Measurements from ENCODE around the gene AFAP1L1.

Gene AFAP1L1

GRCh38 chr5:149288436-149288835, 16.8 kb downstream of the AFAP1L1 start:
- 90 to 97% methylated on average over 6 to 7 of the region's 8 CpGs for WGBS, 2 experiments (ENCODE audit: insufficient coverage in 2 of 2)
- peak overlapping the region; percentile 90 for H3K27ac ChIP-seq (ENCODE audit: low read depth, low read length, severe bottlenecking)
- no peak overlapping the region for H3K4me3 ChIP-seq (ENCODE audit: extremely low read depth, insufficient read depth, low read length, poor library complexity, severe bottlenecking)

GRCh38 chr5:149289301-149289700, 17.6 kb downstream of the AFAP1L1 start:
- no peaks in the 10 kb centered on the region for H3K9me3 ChIP-seq (ENCODE audit: control insufficient read depth, low read length)
- H3K4me1 ChIP-seq (ENCODE audit: control insufficient read depth, insufficient read depth, low read length, poor library complexity, severe bottlenecking), result peaks cover 20% of the 10 kb centered on the region
- 65 to 80% methylated on average over 3 to 5 of the region's 7 CpGs for WGBS, 2 experiments (ENCODE audit: insufficient coverage in 2 of 2)
- H3K36me3 ChIP-seq (ENCODE audit: control insufficient read depth, insufficient read depth, low read length), result peaks cover 3% of the 10 kb centered on the region
- no peak overlapping the region for H3K4me3 ChIP-seq (ENCODE audit: extremely low read depth, insufficient read depth, low read length, poor library complexity, severe bottlenecking)
- H3K27ac ChIP-seq (ENCODE audit: low read depth, low read length, severe bottlenecking), result peak overlapping the region; percentile 90

More at GRCh38 chr5:149288436-149288835, 16.8 kb downstream of the AFAP1L1 start:
- peaks cover 20% of the 10 kb centered on the region for H3K4me1 ChIP-seq (ENCODE audit: control insufficient read depth, insufficient read depth, low read length, poor library complexity, severe bottlenecking)
- no peaks in the 10 kb centered on the region for H3K9me3 ChIP-seq (ENCODE audit: control insufficient read depth, low read length)
- H3K36me3 ChIP-seq (ENCODE audit: control insufficient read depth, insufficient read depth, low read length), result peaks cover 3% of the 10 kb centered on the region

GRCh38 chr5:149294872-149295829, 23.5 kb downstream of the AFAP1L1 start:
- no peaks in the 10 kb centered on the region for H3K36me3 ChIP-seq (ENCODE audit: control insufficient read depth, insufficient read depth, low read length)
- H3K4me3 ChIP-seq (ENCODE audit: extremely low read depth, insufficient read depth, low read length, poor library complexity, severe bottlenecking), result no peak overlapping the region
- H3K27ac ChIP-seq (ENCODE audit: low read depth, low read length, severe bottlenecking), result no peak overlapping the region
- WGBS, 2 experiments (ENCODE audit: insufficient coverage in 2 of 2), result 67 to 74% methylated on average over 6 to 8 of the region's 10 CpGs
- no peaks in the 10 kb centered on the region for H3K9me3 ChIP-seq (ENCODE audit: control insufficient read depth, low read length)
- peaks cover 6% of the 10 kb centered on the region for H3K4me1 ChIP-seq (ENCODE audit: control insufficient read depth, insufficient read depth, low read length, poor library complexity, severe bottlenecking)

GRCh38 chr5:149297340-149298025, 25.8 kb downstream of the AFAP1L1 start:
- H3K4me3 ChIP-seq (ENCODE audit: extremely low read depth, insufficient read depth, low read length, poor library complexity, severe bottlenecking), result no peak overlapping the region
- H3K4me1 ChIP-seq (ENCODE audit: control insufficient read depth, insufficient read depth, low read length, poor library complexity, severe bottlenecking), result peaks cover 6% of the 10 kb centered on the region
- no peaks in the 10 kb centered on the region for H3K9me3 ChIP-seq (ENCODE audit: control insufficient read depth, low read length)
- WGBS, 2 experiments (ENCODE audit: insufficient coverage in 2 of 2), result 93 to 96% methylated on average over 3 to 4 of the region's 5 CpGs
- H3K27ac ChIP-seq (ENCODE audit: low read depth, low read length, severe bottlenecking), result no peak overlapping the region
- H3K36me3 ChIP-seq (ENCODE audit: control insufficient read depth, insufficient read depth, low read length), result peaks cover 9% of the 10 kb centered on the region

GRCh38 chr5:149298163-149298562, 26.5 kb downstream of the AFAP1L1 start:
- H3K36me3 ChIP-seq (ENCODE audit: control insufficient read depth, insufficient read depth, low read length), result peaks cover 11% of the 10 kb centered on the region
- H3K4me1 ChIP-seq (ENCODE audit: control insufficient read depth, insufficient read depth, low read length, poor library complexity, severe bottlenecking), result peaks cover 6% of the 10 kb centered on the region
- WGBS, 2 experiments (ENCODE audit: insufficient coverage in 2 of 2), result 100% methylated on average over 1 of the region's 1 CpG; no CpG with 5 or more reads in 1 of the 2 experiments
- no peak overlapping the region for H3K4me3 ChIP-seq (ENCODE audit: extremely low read depth, insufficient read depth, low read length, poor library complexity, severe bottlenecking)
- H3K27ac ChIP-seq (ENCODE audit: low read depth, low read length, severe bottlenecking), result no peak overlapping the region
- no peaks in the 10 kb centered on the region for H3K9me3 ChIP-seq (ENCODE audit: control insufficient read depth, low read length)

- Histone ChIP-seq H3K4me1 (ENCODE audit: control insufficient read depth, insufficient read depth, low read length, poor library complexity, severe bottlenecking) (peaks cover 6% of the 10 kb centered on the region), H3K9me3 (ENCODE audit: control insufficient read depth, low read length) (no peaks in the 10 kb centered on the region), H3K36me3 (ENCODE audit: control insufficient read depth, insufficient read depth, low read length) (peaks cover 11% of the 10 kb centered on the region), H3K4me3 (ENCODE audit: extremely low read depth, insufficient read depth, low read length, poor library complexity, severe bottlenecking) (no peak overlapping the region), H3K27ac (ENCODE audit: low read depth, low read length, severe bottlenecking) (no peak overlapping the region)
- 78 to 90% methylated on average over 7 to 9 of the region's 11 CpGs for WGBS, 2 experiments (ENCODE audit: insufficient coverage in 2 of 2)
Measured at GRCh38 chr5:149298842-149299404, 27.3 kb downstream of the AFAP1L1 start.

- H3K9me3 ChIP-seq (ENCODE audit: control insufficient read depth, low read length), result no peaks in the 10 kb centered on the region
- peaks cover 6% of the 10 kb centered on the region for H3K4me1 ChIP-seq (ENCODE audit: control insufficient read depth, insufficient read depth, low read length, poor library complexity, severe bottlenecking)
- no peak overlapping the region for H3K4me3 ChIP-seq (ENCODE audit: extremely low read depth, insufficient read depth, low read length, poor library complexity, severe bottlenecking)
- no peak overlapping the region for H3K27ac ChIP-seq (ENCODE audit: low read depth, low read length, severe bottlenecking)
- peaks cover 11% of the 10 kb centered on the region for H3K36me3 ChIP-seq (ENCODE audit: control insufficient read depth, insufficient read depth, low read length)
- 93 to 94% methylated on average over 12 of the region's 14 CpGs for WGBS, 2 experiments (ENCODE audit: insufficient coverage in 2 of 2)
Measured at GRCh38 chr5:149299451-149300054, 27.9 kb downstream of the AFAP1L1 start.

- H3K27ac ChIP-seq (ENCODE audit: low read depth, low read length, severe bottlenecking), result no peak overlapping the region
- peaks cover 12% of the 10 kb centered on the region for H3K36me3 ChIP-seq (ENCODE audit: control insufficient read depth, insufficient read depth, low read length)
- no peaks in the 10 kb centered on the region for H3K9me3 ChIP-seq (ENCODE audit: control insufficient read depth, low read length)
- H3K4me3 ChIP-seq (ENCODE audit: extremely low read depth, insufficient read depth, low read length, poor library complexity, severe bottlenecking), result no peak overlapping the region
- H3K4me1 ChIP-seq (ENCODE audit: control insufficient read depth, insufficient read depth, low read length, poor library complexity, severe bottlenecking), result peaks cover 6% of the 10 kb centered on the region
- WGBS, 2 experiments (ENCODE audit: insufficient coverage in 2 of 2), result 93 to 98% methylated on average over 4 to 6 of the region's 6 CpGs
Measured at GRCh38 chr5:149300441-149300840, 28.8 kb downstream of the AFAP1L1 start.

GRCh38 chr5:149301049-149301743, 29.5 kb downstream of the AFAP1L1 start:
- WGBS, 2 experiments (ENCODE audit: insufficient coverage in 2 of 2), result 95 to 97% methylated on average over 8 to 10 of the region's 13 CpGs
- peaks cover 6% of the 10 kb centered on the region for H3K4me1 ChIP-seq (ENCODE audit: control insufficient read depth, insufficient read depth, low read length, poor library complexity, severe bottlenecking)
- H3K36me3 ChIP-seq (ENCODE audit: control insufficient read depth, insufficient read depth, low read length), result peaks cover 14% of the 10 kb centered on the region
- no peaks in the 10 kb centered on the region for H3K9me3 ChIP-seq (ENCODE audit: control insufficient read depth, low read length)
- H3K27ac ChIP-seq (ENCODE audit: low read depth, low read length, severe bottlenecking), result no peak overlapping the region
- H3K4me3 ChIP-seq (ENCODE audit: extremely low read depth, insufficient read depth, low read length, poor library complexity, severe bottlenecking), result no peak overlapping the region
